GM18511 (cell line): Measurements from ENCODE around the gene SCD.
A peak's percentile ranks its signal among the peaks of the same experiment; 100 is the strongest.

Experiments used
- ATAC-seq: cut with Tn5 transposase; IDR thresholded peaks from one replicate; pipeline ENCODE4 v1.9.1; 2021; ENCODE audit warnings: mild to moderate bottlenecking, moderate library complexity; ENCODE audit not compliant: unreplicated experiment

Gene SCD

GRCh38 chr10:100339236-100339635, 7.8 kb upstream of the SCD start:
- peak; percentile 65 for ATAC-seq

GRCh38 chr10:100340948-100341847, 5.8 kb upstream of the SCD start:
- ATAC-seq: no peak

GRCh38 chr10:100341953-100342626, 4.9 kb upstream of the SCD start:
- ATAC-seq: no peak

DNA sequence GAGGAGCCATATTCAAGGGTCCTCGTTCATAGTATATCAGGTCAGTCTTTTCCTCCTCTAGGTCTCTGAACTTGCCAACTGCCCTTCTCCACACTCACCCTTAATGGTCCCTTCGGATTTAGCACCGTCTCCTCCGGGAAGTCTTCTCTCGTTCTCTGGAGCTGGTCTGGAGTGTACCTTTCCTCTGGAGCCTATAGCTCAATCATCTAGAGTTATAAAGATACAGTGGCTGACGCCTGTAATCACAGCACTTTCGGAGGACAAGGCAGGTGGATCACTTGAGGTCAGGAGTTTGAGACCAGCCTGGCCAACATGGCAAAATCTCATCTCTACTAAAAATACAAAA, 4.4 kb upstream of the SCD start:
- ATAC-seq: no peak

DNA sequence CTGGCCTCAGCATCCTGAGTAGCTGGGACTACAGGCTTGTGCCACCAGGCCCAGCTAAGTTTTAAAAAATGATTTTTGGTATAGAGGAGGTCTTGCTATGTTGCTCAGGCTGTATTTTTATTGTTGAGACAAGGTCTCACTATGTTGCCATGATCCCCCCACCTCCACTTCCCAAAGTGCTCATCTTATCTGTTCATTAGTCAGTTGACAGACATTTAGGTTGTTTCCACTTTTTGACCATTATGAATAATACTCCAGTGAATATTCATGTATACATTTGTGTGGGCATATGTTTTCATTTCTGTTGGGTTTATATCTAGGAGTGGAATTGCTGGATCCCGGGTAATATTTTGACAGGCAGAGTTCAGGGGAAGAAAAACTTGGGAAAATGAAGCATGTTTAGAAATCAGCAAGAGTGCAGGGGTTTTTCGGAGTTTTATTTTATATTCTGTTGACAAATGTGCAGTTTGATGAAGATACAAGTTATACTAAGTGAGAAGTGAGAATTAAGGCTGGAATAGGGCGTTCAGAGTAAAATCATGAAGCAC, 2.7 kb upstream of the SCD start:
- ATAC-seq: no peak

DNA sequence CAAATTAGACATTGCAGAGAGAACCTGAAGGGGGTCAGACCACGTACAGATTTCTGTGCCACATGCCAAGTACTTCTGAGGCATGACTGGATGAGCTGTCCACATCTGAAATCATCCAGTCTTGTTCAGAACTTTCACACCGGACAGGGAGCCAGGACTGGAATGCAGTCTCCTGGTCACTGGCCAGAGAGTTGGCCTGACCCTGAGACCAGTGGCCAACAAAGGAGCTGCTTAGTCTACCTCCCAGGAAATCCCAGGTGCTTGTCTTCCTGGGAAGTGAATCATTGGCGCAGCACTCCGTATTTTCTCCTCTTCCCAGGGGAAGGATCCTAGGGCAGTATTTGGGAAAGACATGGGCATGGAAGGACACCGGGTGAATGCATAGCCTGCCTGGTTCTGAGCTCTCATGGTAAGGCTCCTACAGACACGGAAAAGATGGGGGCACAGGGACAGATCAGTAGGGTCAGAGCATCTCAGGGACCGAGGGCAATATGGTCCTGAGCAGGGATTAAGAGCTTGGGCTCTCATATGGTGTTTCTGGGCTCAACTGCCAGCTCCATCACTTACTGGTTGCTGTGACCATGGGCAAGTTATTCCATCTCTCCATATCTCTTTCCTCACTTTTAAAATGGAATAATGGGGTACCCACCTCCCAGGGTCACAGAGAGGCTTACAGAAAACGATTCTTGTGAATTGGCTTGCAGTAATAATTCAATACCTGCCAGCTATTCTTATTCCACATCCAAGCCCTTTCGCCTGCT, 1.3 kb upstream of the SCD start:
- no peak for ATAC-seq

GRCh38 chr10:100346351-100346764, 675 bp upstream of the SCD start:
- ATAC-seq: peak; percentile 66

DNA sequence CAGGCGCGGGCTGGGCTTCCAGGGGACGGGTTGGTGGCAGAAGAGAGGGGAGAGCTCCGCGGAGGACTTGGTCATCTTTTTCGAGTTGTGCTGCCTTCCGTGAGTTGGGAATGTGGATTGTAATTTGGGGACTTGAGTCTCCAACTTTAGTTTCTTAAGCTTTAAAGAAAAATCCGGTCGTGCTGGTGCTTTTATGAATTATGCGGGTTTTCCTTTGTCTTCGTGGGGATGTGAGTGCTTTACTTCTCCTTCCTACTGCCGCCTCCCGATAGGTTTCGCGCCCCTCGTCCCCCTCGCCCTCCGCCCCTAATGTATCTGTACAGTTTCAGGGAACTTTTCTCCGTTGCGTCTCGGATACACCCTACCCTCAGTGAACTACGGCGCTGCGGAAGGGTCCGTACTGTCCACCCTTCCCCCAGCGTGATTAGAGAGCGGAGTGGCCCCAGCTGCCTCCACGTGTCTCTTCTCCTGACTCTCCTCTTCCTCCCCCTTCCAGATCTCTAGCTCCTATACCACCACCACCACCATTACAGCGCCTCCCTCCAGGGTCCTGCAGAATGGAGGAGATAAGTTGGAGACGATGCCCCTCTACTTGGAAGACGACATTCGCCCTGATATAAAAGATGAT, 649 bp downstream of the SCD start:
- peak; percentile 3 for ATAC-seq

GRCh38 chr10:100348389-100348927, 1.4 kb downstream of the SCD start:
- ATAC-seq: no peak

DNA sequence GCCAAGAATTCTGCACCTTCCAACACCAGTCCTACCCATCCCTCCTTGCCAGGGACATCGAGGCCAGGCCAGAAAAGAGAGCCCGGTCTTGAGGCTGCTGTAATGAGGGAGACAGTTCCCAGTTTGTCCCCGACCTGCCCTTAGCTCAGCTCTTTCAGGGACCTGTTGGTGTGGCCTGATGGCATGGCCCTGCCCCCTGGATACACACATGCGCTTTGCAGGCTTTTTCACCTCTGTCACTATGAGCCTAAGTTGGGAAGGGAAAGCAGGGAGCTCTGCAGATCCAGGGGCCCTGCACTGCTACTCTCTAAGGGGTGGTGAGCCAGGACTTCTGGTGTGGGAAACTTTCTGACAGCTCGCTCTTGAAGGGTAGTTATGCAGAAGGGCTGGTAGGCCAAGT, 2.1 kb downstream of the SCD start:
- no peak for ATAC-seq

- no peak for ATAC-seq
Measured at GRCh38 chr10:100349672-100350071, 2.6 kb downstream of the SCD start.

- ATAC-seq: no peak
Measured at GRCh38 chr10:100350914-100351485, 4.0 kb downstream of the SCD start.

GRCh38 chr10:100353770-100354485, 6.9 kb downstream of the SCD start:
- no peak for ATAC-seq

GRCh38 chr10:100355086-100355485, 8.1 kb downstream of the SCD start:
- ATAC-seq: no peak

DNA sequence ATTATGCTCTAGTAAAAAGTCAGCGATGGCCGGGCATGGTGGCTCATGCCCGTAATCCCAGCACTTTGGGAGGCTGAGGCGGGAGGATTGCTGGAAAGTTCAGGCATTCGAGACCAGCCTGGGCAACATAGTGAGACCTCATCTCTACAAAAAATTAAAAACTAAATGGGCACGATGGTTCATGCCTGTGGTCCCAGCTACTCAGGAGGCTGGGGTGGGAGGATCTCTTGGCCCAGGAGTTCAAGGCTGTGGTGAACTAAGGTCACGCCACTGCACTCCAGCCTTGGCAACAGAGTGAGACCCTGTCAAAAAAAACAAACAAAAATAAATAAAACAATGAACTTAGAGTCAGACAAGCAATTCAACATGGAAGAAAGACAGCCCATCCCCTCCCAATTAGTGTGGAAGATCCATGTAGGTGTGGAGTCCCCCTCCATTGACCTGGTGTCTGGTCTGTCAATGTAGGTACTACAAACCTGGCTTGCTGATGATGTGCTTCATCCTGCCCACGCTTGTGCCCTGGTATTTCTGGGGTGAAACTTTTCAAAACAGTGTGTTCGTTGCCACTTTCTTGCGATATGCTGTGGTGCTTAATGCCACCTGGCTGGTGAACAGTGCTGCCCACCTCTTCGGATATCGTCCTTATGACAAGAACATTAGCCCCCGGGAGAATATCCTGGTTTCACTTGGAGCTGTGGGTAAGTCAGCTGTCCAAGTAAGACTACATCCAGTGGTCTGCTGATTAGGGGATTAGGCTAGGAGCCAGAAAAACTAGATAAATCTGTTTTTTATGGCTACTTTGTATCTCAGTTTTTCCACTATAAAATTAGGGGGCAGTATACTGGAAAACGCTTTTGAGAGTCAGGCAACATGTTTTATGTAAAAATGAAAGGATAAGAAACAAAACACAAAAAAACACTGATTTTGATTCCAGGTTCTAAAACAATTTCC, 9.3 kb downstream of the SCD start:
- no peak for ATAC-seq

GRCh38 chr10:100357059-100357858, 10.2 kb downstream of the SCD start:
- no peak for ATAC-seq

GRCh38 chr10:100359030-100359432, 12.0 kb downstream of the SCD start:
- no peak for ATAC-seq
